Breast epithelium (tissue), 4 donors: ENCODE results near the gene PRIM1. TPM values are rescaled to one million over a fixed set of nuclear protein-coding genes. Genes with fewer than 3 reads are reported as not detected.
"Not testable (repeated sequence)": the region's sequence is repeated elsewhere in the genome, so short reads cannot be mapped to it uniquely, and the experiment has no call there.

Experiments used
- DNase-seq, 2 donors: peaks; one replicate each; pipeline ENCODE4 v3.0.0-alpha.2; 2019; ENCODE audit warnings: low spot score in 2 of 2
- H3K27ac ChIP-seq, 2 donors: fragments of 200-600 bp; sonication (generic) in 1 of 2; one replicate each; pipeline ENCODE4 v1.5.1; 2016 to 2019; ENCODE audit warnings: mild to moderate bottlenecking in 1 of 2
- H3K27me3 ChIP-seq, 2 donors: fragments of 200-600 bp; sonication (generic) in 1 of 2; one replicate each; pipeline versions ENCODE4 v1.5.1 to v1.6.0; 2017 to 2019; ENCODE audit warnings: control low read depth in 1 of 2, mild to moderate bottlenecking in 1 of 2
- H3K36me3 ChIP-seq: fragments of 200-600 bp; one replicate; pipeline ENCODE4 v1.5.1; 2019
- H3K4me1 ChIP-seq, 2 donors: fragments of 200-600 bp; sonication (generic); one replicate each; pipeline ENCODE4 v1.5.1; 2016 to 2019; ENCODE audit warnings: control low read depth in 1 of 2
- H3K4me3 ChIP-seq, 3 donors: fragments of 200-600 bp; sonication (generic); 1 replicate in 2 of 3; 2 replicates in 1 of 3; pipeline ENCODE4 v1.5.1; 2016 to 2019; ENCODE audit warnings: mild to moderate bottlenecking in 3 of 3, moderate library complexity in 2 of 3
- H3K9me3 ChIP-seq, 2 donors: fragments of 200-600 bp; sonication (generic) in 1 of 2; one replicate each; pipeline ENCODE4 v1.5.1; 2016 to 2019; ENCODE audit warnings: control low read depth in 1 of 2
- POLR2A ChIP-seq: fragments of 450-650 bp; IDR thresholded peaks from one replicate; pipeline ENCODE4 v1.6.1; 2016; ENCODE audit warnings: antibody characterized with exemption, mild to moderate bottlenecking, moderate library complexity
- POLR2AphosphoS5 ChIP-seq, 3 donors: sonication (generic); formaldehyde crosslinking; IDR thresholded peaks; one replicate each; pipeline ENCODE4 v1.6.1; 2017; ENCODE audit warnings: antibody characterized with exemption in 3 of 3
- intact Hi-C: fragments of 100-400 bp; cut with DNase I; formaldehyde crosslinking; loops from one replicate; pipeline ENCODE4 v1.15.1; 2023; ENCODE audit warnings: low total_unique reads
- total RNA-seq, 3 donors: library from RNA; depleted of rRNA; stranded (reverse); fragments of >200 nt; gene quantifications; one replicate each; pipeline ENCODE4 v1.1.0, GENCODE V29; 2016
- TF ChIP-seq, protein P1 (sequence below), 3 donors: fragments of 450-650 bp; IDR thresholded peaks; one replicate each; pipeline ENCODE4 v1.5.1; 2016 to 2017; ENCODE audit warnings: antibody characterized with exemption in 3 of 3, mild to moderate bottlenecking in 3 of 3, moderate library complexity in 3 of 3

The PRIM1 gene
- total RNA-seq, 3 donors from 2014 or later: 7.9 to 13.0 (median 8.3) TPM

DNA sequence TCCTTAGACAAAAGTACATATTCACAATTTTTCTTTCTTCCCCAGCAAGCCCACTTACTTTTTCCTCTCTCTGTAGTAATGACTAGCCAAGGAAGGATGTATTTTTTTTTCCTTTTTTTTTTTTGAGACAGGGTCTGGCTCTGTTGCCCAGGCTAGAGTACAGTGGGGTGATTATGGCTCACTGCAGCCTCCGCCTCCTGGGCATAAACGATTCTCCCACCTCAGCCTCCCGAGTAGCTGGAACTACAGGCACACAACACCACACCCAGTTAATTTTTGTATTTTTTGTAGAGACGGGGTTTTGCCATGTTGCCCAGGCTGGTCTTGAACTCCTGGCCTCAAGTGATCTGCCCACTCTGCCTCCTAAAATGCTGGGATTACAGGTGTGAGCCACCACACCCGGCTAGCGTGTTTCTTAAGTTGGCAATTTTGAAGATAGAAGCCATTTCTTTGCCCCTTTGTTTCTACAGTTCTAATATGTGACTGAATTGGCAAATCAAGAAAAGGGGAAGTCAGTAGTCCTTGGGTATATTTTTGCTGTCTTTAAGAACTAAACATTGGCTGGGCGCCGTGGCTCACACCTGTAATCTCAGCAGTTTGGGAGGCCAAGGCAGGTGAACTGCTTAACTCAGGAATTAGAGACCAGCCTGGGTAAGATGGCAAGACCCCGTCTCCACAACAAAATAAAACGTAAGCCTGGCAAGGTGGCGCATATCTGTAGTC, 23.8 kb downstream of the PRIM1 start:
- no peak for DNase-seq
- no peak for TF ChIP-seq POLR2A
- Histone ChIP-seq H3K27me3 (no peaks in the 10 kb centered on the region), H3K9me3 (no peaks in the 10 kb centered on the region), H3K36me3 (peaks cover 8% of the 10 kb centered on the region), H3K4me3 (no peak overlapping the region), H3K4me1 (peaks cover 0 to 4% of the 10 kb centered on the region in 2 donors), H3K27ac (no peak overlapping the region)
- intact Hi-C loops: no loop called here

- DNase-seq, intact Hi-C loops, H3K9me3 ChIP-seq, H3K27me3 ChIP-seq, H3K36me3 ChIP-seq: not testable (repeated sequence)
- Histone ChIP-seq H3K4me1 (peaks cover 6 to 18% of the 10 kb centered on the region in 2 donors), H3K4me3 (peak overlapping the region in 1 of 3 donors; percentile 87), H3K27ac (peak overlapping the region; percentile 97 to 98)
Observed at GRCh38 chr12:56726196-56726675, 25.9 kb downstream of the PRIM1 start.

DNA sequence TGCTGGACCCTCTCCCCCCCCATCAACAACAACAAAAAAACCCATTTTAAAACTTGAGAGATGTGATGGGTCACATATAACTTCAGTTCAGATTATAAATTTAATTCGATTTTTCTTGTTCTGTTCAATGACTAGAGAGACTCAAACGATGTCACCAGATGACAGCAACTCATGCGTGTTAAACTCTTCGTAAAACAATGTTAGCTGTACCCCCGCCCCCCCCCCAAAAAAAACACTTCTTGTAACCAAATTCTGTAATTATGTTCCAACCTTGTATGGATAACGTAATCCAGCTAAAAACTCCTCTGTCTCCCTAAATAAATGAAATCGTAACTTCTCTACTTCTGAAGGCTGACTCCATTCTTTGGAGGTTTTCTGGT, 26.4 kb downstream of the PRIM1 start:
- peak overlapping the region; percentile 97 to 98 for H3K27ac ChIP-seq
- intact Hi-C loops: no loop called here
- peak overlapping the region; percentile 87 to 97 (median 94) for H3K4me3 ChIP-seq
- H3K4me1 ChIP-seq: peaks cover 6 to 23% of the 10 kb centered on the region in 2 donors
- no peaks in the 10 kb centered on the region for H3K9me3 ChIP-seq
- H3K27me3 ChIP-seq: no peaks in the 10 kb centered on the region
- TF ChIP-seq, protein P1, sequence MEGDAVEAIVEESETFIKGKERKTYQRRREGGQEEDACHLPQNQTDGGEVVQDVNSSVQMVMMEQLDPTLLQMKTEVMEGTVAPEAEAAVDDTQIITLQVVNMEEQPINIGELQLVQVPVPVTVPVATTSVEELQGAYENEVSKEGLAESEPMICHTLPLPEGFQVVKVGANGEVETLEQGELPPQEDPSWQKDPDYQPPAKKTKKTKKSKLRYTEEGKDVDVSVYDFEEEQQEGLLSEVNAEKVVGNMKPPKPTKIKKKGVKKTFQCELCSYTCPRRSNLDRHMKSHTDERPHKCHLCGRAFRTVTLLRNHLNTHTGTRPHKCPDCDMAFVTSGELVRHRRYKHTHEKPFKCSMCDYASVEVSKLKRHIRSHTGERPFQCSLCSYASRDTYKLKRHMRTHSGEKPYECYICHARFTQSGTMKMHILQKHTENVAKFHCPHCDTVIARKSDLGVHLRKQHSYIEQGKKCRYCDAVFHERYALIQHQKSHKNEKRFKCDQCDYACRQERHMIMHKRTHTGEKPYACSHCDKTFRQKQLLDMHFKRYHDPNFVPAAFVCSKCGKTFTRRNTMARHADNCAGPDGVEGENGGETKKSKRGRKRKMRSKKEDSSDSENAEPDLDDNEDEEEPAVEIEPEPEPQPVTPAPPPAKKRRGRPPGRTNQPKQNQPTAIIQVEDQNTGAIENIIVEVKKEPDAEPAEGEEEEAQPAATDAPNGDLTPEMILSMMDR (IDR thresholded peaks at IDR 0.05): no peak
- TF ChIP-seq POLR2AphosphoS5 (IDR thresholded peaks at IDR 0.05) (no peak), POLR2A (no peak)
- DNase-seq: no peak
- H3K36me3 ChIP-seq: no peaks in the 10 kb centered on the region

DNA sequence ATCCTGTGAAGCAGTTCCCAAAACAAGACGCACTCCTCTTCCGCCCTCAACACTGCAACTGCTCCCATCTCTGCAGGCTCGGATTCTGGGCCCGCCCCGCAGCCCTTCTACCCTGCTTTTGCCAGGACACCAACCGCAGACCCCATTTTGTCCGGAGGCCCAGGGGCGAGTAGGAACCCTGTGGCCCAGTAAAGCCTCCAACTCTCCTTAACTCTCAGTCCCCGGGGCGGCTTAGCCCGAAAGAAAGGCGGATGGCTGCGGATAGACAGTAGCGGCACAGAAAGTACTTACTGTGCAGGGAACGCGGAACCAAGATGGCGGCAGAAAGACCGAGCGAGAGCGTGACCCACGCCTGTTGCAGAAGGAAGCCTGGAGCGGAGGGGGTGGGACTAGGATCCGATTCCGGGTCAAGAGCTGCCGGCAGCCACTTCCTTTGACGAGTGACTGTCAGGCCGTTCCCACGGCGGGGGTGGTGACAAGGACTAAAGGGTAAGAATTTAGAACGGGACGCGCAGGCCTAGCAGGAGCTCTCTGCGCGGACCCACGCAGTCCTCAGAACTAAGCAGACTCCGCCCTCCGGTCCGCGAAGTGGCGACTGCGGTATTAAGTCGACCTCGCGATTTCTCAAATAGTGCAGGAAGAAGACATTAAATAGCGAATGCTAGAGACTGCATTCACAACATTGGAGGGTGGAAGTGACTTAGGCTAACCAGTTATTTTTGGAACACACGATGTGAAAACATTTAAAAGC, 27.0 kb downstream of the PRIM1 start, which contains the start of gene NACA:
Gene NACA (minus strand): TSS at position 328 of the 751 bp plus-strand sequence. CDS start 778 bp downstream, outside the sequence.
- peak; percentile 98 to 99 for DNase-seq
- Histone ChIP-seq H3K27me3 (no peaks in the 10 kb centered on the region), H3K4me3 (peak within 1 kb of the TSS; percentile 87 to 97 (median 94)), H3K36me3 (no peaks in the 10 kb centered on the region), H3K4me1 (peaks cover 10 to 28% of the 10 kb centered on the region in 2 donors), H3K27ac (peak within 1 kb of the TSS; percentile 97 to 98), H3K9me3 (no peaks in the 10 kb centered on the region)
- TF ChIP-seq POLR2AphosphoS5 (IDR thresholded peaks at IDR 0.05) (peak; percentile 99 to 100 (median 100)), POLR2A (peak; percentile 97)
- TF ChIP-seq, protein P1 (IDR thresholded peaks at IDR 0.05): no peak
- intact Hi-C loops: no loop called here

GRCh38 chr12:56724701-56724971, 27.5 kb downstream of the PRIM1 start:
- DNase-seq: no peak
- Histone ChIP-seq H3K27me3 (no peaks in the 10 kb centered on the region), H3K9me3 (no peaks in the 10 kb centered on the region), H3K4me1 (peaks cover 10 to 34% of the 10 kb centered on the region in 2 donors), H3K4me3 (peak overlapping the region; percentile 87 to 97 (median 94)), H3K27ac (peak overlapping the region; percentile 97 to 98), H3K36me3 (no peaks in the 10 kb centered on the region)
- no peak for TF ChIP-seq POLR2AphosphoS5 (IDR thresholded peaks at IDR 0.05)
- no peak for TF ChIP-seq POLR2A
- TF ChIP-seq, protein P1 (IDR thresholded peaks at IDR 0.05): no peak
- intact Hi-C loops: no loop called here
